ENCODE results near the gene TIPIN.
"Not testable (repeated sequence)": the region's sequence is repeated elsewhere in the genome, so short reads cannot be mapped to it uniquely, and the experiment has no call there.

Gene TIPIN

GRCh38 chr15:66362776-66363175, 6.3 kb upstream of the TIPIN start:
- H3K9me3 Mint-ChIP-seq, result no peaks in the 10 kb centered on the region
- no peaks in the 10 kb centered on the region for H3K36me3 Mint-ChIP-seq
- H3K4me1 Mint-ChIP-seq, result peaks cover 0 to 2% of the 10 kb centered on the region in 2 donors
- H3K4me3 Mint-ChIP-seq, result no peak overlapping the region
- DNase-seq (no peak), ATAC-seq (replicated peaks) (no peak)
- no peaks in the 10 kb centered on the region for H3K27me3 Mint-ChIP-seq
- no peak overlapping the region for H3K27ac Mint-ChIP-seq

- ATAC-seq (replicated peaks); DNase-seq; H3K4me1 Mint-ChIP-seq; H3K27me3 Mint-ChIP-seq; H3K4me3 Mint-ChIP-seq; H3K9me3 Mint-ChIP-seq; H3K36me3 Mint-ChIP-seq; H3K27ac Mint-ChIP-seq: not testable (repeated sequence)
Measured at GRCh38 chr15:66361745-66362460, 5.4 kb upstream of the TIPIN start.

- Mint-ChIP-seq H3K36me3 (peaks cover 1 to 10% of the 10 kb centered on the region in 2 donors), H3K4me3 (no peak overlapping the region), H3K9me3 (no peaks in the 10 kb centered on the region), H3K4me1 (peaks cover 12 to 23% of the 10 kb centered on the region in 2 donors), H3K27me3 (no peaks in the 10 kb centered on the region), H3K27ac (no peak overlapping the region)
- ATAC-seq (replicated peaks) (no peak), DNase-seq (no peak)
Measured at GRCh38 chr15:66359740-66360139, 3.3 kb upstream of the TIPIN start.

GRCh38 chr15:66356077-66356358, 467 bp downstream of the TIPIN start:
- Mint-ChIP-seq H3K4me3 (peak overlapping the region; percentile 90), H3K27me3 (no peaks in the 10 kb centered on the region), H3K4me1 (peaks cover 18 to 30% of the 10 kb centered on the region in 2 donors), H3K36me3 (peaks cover 12 to 25% of the 10 kb centered on the region in 2 donors), H3K9me3 (no peaks in the 10 kb centered on the region), H3K27ac (peak overlapping the region; percentile 95)
- no peak for DNase-seq
- no peak for ATAC-seq (replicated peaks)

- H3K27me3 Mint-ChIP-seq; ATAC-seq (replicated peaks); DNase-seq; H3K4me1 Mint-ChIP-seq; H3K9me3 Mint-ChIP-seq; H3K27ac Mint-ChIP-seq; H3K4me3 Mint-ChIP-seq: not testable (repeated sequence)
- H3K36me3 Mint-ChIP-seq, result peaks cover 22 to 42% of the 10 kb centered on the region in 2 donors
Measured at GRCh38 chr15:66348530-66348929, 8.0 kb downstream of the TIPIN start.

- Mint-ChIP-seq H3K4me1 (no peaks in the 10 kb centered on the region), H3K9me3 (no peaks in the 10 kb centered on the region), H3K27me3 (no peaks in the 10 kb centered on the region), H3K4me3 (no peak overlapping the region), H3K27ac (no peak overlapping the region), H3K36me3 (peaks cover 19 to 31% of the 10 kb centered on the region in 2 donors)
- no peak for ATAC-seq (replicated peaks)
- DNase-seq, result no peak
Measured at GRCh38 chr15:66328771-66329170, 27.7 kb downstream of the TIPIN start.

- no peak for ATAC-seq (replicated peaks)
- no peaks in the 10 kb centered on the region for H3K9me3 Mint-ChIP-seq
- H3K27ac Mint-ChIP-seq, result no peak overlapping the region
- H3K36me3 Mint-ChIP-seq, result peaks cover 21 to 32% of the 10 kb centered on the region in 2 donors
- no peaks in the 10 kb centered on the region for H3K4me1 Mint-ChIP-seq
- H3K27me3 Mint-ChIP-seq, result no peaks in the 10 kb centered on the region
- H3K4me3 Mint-ChIP-seq, result no peak overlapping the region
- DNase-seq, result no peak
Measured at GRCh38 chr15:66327736-66328135, 28.7 kb downstream of the TIPIN start.

- no peak for ATAC-seq (replicated peaks)
- DNase-seq, result no peak
- Mint-ChIP-seq H3K4me3 (no peak overlapping the region), H3K9me3 (no peaks in the 10 kb centered on the region), H3K27me3 (no peaks in the 10 kb centered on the region), H3K27ac (no peak overlapping the region), H3K36me3 (peaks cover 21 to 32% of the 10 kb centered on the region in 2 donors), H3K4me1 (no peaks in the 10 kb centered on the region)
Measured at GRCh38 chr15:66326051-66326450, 30.4 kb downstream of the TIPIN start.

- DNase-seq, result no peak
- Mint-ChIP-seq H3K9me3 (no peaks in the 10 kb centered on the region), H3K27ac (peak overlapping the region; percentile 53), H3K27me3 (no peaks in the 10 kb centered on the region), H3K36me3 (peaks cover 17 to 31% of the 10 kb centered on the region in 2 donors), H3K4me3 (no peak overlapping the region), H3K4me1 (no peaks in the 10 kb centered on the region)
- ATAC-seq (replicated peaks), result no peak
Measured at GRCh38 chr15:66323312-66323928, 33.1 kb downstream of the TIPIN start.

GRCh38 chr15:66312144-66312543, 44.3 kb downstream of the TIPIN start:
- no peak for ATAC-seq (replicated peaks)
- H3K4me3 Mint-ChIP-seq, result no peak overlapping the region
- DNase-seq, result no peak
- H3K27me3 Mint-ChIP-seq, result no peaks in the 10 kb centered on the region
- no peaks in the 10 kb centered on the region for H3K9me3 Mint-ChIP-seq
- no peak overlapping the region for H3K27ac Mint-ChIP-seq
- H3K4me1 Mint-ChIP-seq, result peaks cover 2 to 5% of the 10 kb centered on the region in 2 donors
- H3K36me3 Mint-ChIP-seq, result peaks cover 43 to 53% of the 10 kb centered on the region in 2 donors

GRCh38 chr15:66310786-66311185, 45.7 kb downstream of the TIPIN start:
- no peaks in the 10 kb centered on the region for H3K9me3 Mint-ChIP-seq
- DNase-seq (no peak), ATAC-seq (replicated peaks) (no peak)
- H3K36me3 Mint-ChIP-seq, result peaks cover 36 to 42% of the 10 kb centered on the region in 2 donors
- H3K4me3 Mint-ChIP-seq, result no peak overlapping the region
- peaks cover 0 to 2% of the 10 kb centered on the region in 2 donors for H3K4me1 Mint-ChIP-seq
- no peaks in the 10 kb centered on the region for H3K27me3 Mint-ChIP-seq
- no peak overlapping the region for H3K27ac Mint-ChIP-seq

- ATAC-seq (replicated peaks) (no peak), DNase-seq (no peak)
- Mint-ChIP-seq H3K27ac (no peak overlapping the region), H3K4me1 (peaks cover 0 to 2% of the 10 kb centered on the region in 2 donors), H3K9me3 (no peaks in the 10 kb centered on the region), H3K27me3 (no peaks in the 10 kb centered on the region), H3K4me3 (no peak overlapping the region), H3K36me3 (peaks cover 30 to 37% of the 10 kb centered on the region in 2 donors)
Measured at GRCh38 chr15:66309828-66310227, 46.7 kb downstream of the TIPIN start.

GRCh38 chr15:66308531-66308930, 48.0 kb downstream of the TIPIN start:
- ATAC-seq (replicated peaks), result no peak

GRCh38 chr15:66306381-66306780, 50.1 kb downstream of the TIPIN start:
- DNase-seq (no peak), ATAC-seq (replicated peaks) (no peak)
- Mint-ChIP-seq H3K4me3 (no peak overlapping the region), H3K27ac (no peak overlapping the region), H3K27me3 (no peaks in the 10 kb centered on the region), H3K36me3 (peaks cover 23 to 29% of the 10 kb centered on the region in 2 donors), H3K4me1 (peaks cover 0 to 2% of the 10 kb centered on the region in 2 donors), H3K9me3 (no peaks in the 10 kb centered on the region)

More at GRCh38 chr15:66308531-66308930, 48.0 kb downstream of the TIPIN start:
- DNase-seq, result no peak
- peaks cover 29 to 36% of the 10 kb centered on the region in 2 donors for H3K36me3 Mint-ChIP-seq
- H3K4me1 Mint-ChIP-seq, result peaks cover 0 to 2% of the 10 kb centered on the region in 2 donors
- no peaks in the 10 kb centered on the region for H3K9me3 Mint-ChIP-seq
- H3K27me3 Mint-ChIP-seq, result no peaks in the 10 kb centered on the region
- H3K27ac Mint-ChIP-seq, result no peak overlapping the region
- no peak overlapping the region for H3K4me3 Mint-ChIP-seq

- H3K27me3 Mint-ChIP-seq, result not testable (repeated sequence)
- peaks cover 17 to 27% of the 10 kb centered on the region in 2 donors for H3K36me3 Mint-ChIP-seq
Measured at GRCh38 chr15:66304425-66304824, 52.1 kb downstream of the TIPIN start.

More at GRCh38 chr15:66304425-66304824, 52.1 kb downstream of the TIPIN start:
- H3K27ac Mint-ChIP-seq; ATAC-seq (replicated peaks); H3K4me1 Mint-ChIP-seq; H3K4me3 Mint-ChIP-seq; H3K9me3 Mint-ChIP-seq; DNase-seq: not testable (repeated sequence)

Measured in stimulated activated naive B cell treated with anti-CD40 and anti-IgM and Interleukin-4, amounts not matched to agents 10 μg/mL and 1 μg/mL and 100 μg/mL, for 72 hours (primary cell).